HCT116 (cell line): ENCODE results near the gene UQCC5. TPM values are rescaled to one million over a fixed set of nuclear protein-coding genes. Genes with fewer than 3 reads are reported as not detected.

Source experiments
- ATAC-seq: fragments of 200-7000 bp; cut with Tn5 transposase; 2 replicates; pipeline ENCODE4 v1.9.1; 2020; ENCODE audit warnings: mild to moderate bottlenecking, moderate library complexity
- BruUV-seq: library from RNA; stranded (reverse); fragments of 400-500 nt; replicated peaks from 2 replicates; lab custom pipeline; 2021; lab: Mats Ljungman, UMichigan
- CTCF ChIA-PET: fragments of 300-600 bp; sonication (Branson Sonifier 250); formaldehyde crosslinking; loops from one replicate; lab custom pipeline; 2021; ENCODE audit warnings: antibody characterized with exemption; lab: Charles Lee
- POLR2A ChIA-PET: fragments of 300-600, 350-600 bp; sonication (Branson Sonifier 250); formaldehyde crosslinking; loops from one replicate; lab custom pipeline; 2021; ENCODE audit warnings: antibody characterized with exemption; lab: Charles Lee
- RAD21 ChIA-PET, 2 experiments: fragments of 300-600 bp; sonication (Branson Sonifier 250); formaldehyde crosslinking; loops; one replicate each; lab custom pipeline; 2023; ENCODE audit warnings: low total read pairs in 2 of 2; ENCODE audit not compliant: uncharacterized antibody in 2 of 2, unreplicated experiment in 2 of 2, low non-redundant PET in 1 of 2; lab: Charles Lee
- DNase-seq: peaks from one replicate; pipeline ENCODE4 v3.0.0-alpha.2; 2010; ENCODE audit warnings: low read depth, low spot score
- H2AFZ ChIP-seq: fragments of 200-600 bp; shearing (Covaris generic), sonication (generic); 2 replicates; pipeline ENCODE4 v1.6.1; 2017; ENCODE audit warnings: low read depth, mixed run types, mixed read lengths, antibody characterized with exemption, low read length; ENCODE audit not compliant: poor library complexity, severe bottlenecking
- H3K27ac ChIP-seq: 2 replicates; pipeline ENCODE4 v1.5.1; 2012; ENCODE audit warnings: low read depth, low read length
- H3K27me3 ChIP-seq: fragments of 200-600 bp; sonication (generic); 2 replicates; pipeline ENCODE4 v1.6.1; 2016; ENCODE audit warnings: mixed run types, low read length, mixed read lengths; ENCODE audit not compliant: insufficient read depth
- H3K36me3 ChIP-seq, 2 experiments: fragments of 200-500 bp in 1 of 2; fragments of 200-600 bp in 1 of 2; sonication (Bioruptor generic) in 1 of 2; sonication (generic) in 1 of 2; 2 replicates each; pipeline versions ENCODE4 v1.5.1 to v1.6.1; 2014 to 2016; ENCODE audit warnings: low read length in 2 of 2, inconsistent platforms in 1 of 2, mixed read lengths in 1 of 2, mixed run types in 1 of 2; ENCODE audit not compliant: insufficient read depth in 2 of 2, control insufficient read depth in 1 of 2
- H3K4me1 ChIP-seq, 2 experiments: fragments of 200-600 bp in 1 of 2; sonication (generic) in 1 of 2; 2 replicates each; pipeline versions ENCODE4 v1.5.1 to v1.6.1; 2012 to 2017; ENCODE audit warnings: low read length in 2 of 2, inconsistent platforms in 1 of 2, mild to moderate bottlenecking in 1 of 2, mixed read lengths in 1 of 2, mixed run types in 1 of 2, moderate library complexity in 1 of 2; ENCODE audit not compliant: insufficient read depth in 2 of 2, control insufficient read depth in 1 of 2
- H3K4me2 ChIP-seq: fragments of 200-600 bp; sonication (generic); 2 replicates; pipeline ENCODE4 v1.6.1; 2017; ENCODE audit warnings: mixed run types, low read length, mixed read lengths
- H3K4me3 ChIP-seq, 2 experiments: fragments of 200-600 bp in 1 of 2; sonication (generic) in 1 of 2; replicated peaks in 1 of 2; 2 replicates each; pipeline ENCODE4 v1.5.1; 2011 to 2016; ENCODE audit warnings: low read length in 2 of 2, control low read depth in 1 of 2, low read depth in 1 of 2, mild to moderate bottlenecking in 1 of 2, mixed read lengths in 1 of 2, mixed run types in 1 of 2
- H3K79me2 ChIP-seq: fragments of 200-600 bp; sonication (generic); 2 replicates; pipeline ENCODE4 v1.6.1; 2017; ENCODE audit warnings: mild to moderate bottlenecking, mixed run types, low read length, moderate library complexity, mixed read lengths; ENCODE audit not compliant: insufficient read depth
- H3K9ac ChIP-seq: fragments of 200-600 bp; sonication (generic); 2 replicates; pipeline ENCODE4 v1.6.1; 2016; ENCODE audit warnings: low read length, mixed read lengths
- H3K9me2 ChIP-seq: fragments of 200-600 bp; sonication (generic), shearing (Covaris generic); 2 replicates; pipeline ENCODE4 v1.6.1; 2017; ENCODE audit warnings: mixed run types, mild to moderate bottlenecking, moderate library complexity; ENCODE audit not compliant: insufficient read depth
- H3K9me3 ChIP-seq, 2 experiments: fragments of 200-500 bp in 1 of 2; fragments of 200-600 bp in 1 of 2; sonication (Bioruptor generic) in 1 of 2; sonication (generic) in 1 of 2; 2 replicates each; pipeline ENCODE4 v1.6.1; 2014 to 2017; ENCODE audit warnings: low read length in 2 of 2, mixed read lengths in 2 of 2, inconsistent platforms in 1 of 2, low read depth in 1 of 2, mild to moderate bottlenecking in 1 of 2, mixed run types in 1 of 2, moderate library complexity in 1 of 2; ENCODE audit not compliant: control insufficient read depth in 1 of 2, insufficient read depth in 1 of 2
- H4K20me1 ChIP-seq: fragments of 200-600 bp; sonication (generic), shearing (Covaris generic); 2 replicates; pipeline ENCODE4 v1.6.1; 2017; ENCODE audit warnings: mixed run types, mild to moderate bottlenecking, moderate library complexity; ENCODE audit not compliant: insufficient read depth
- CTCF ChIP-seq, 3 experiments: fragments of 200-600 bp in 1 of 3; sonication (generic) in 1 of 3; IDR thresholded peaks in 2 of 3; conservative IDR thresholded peaks in 1 of 3; 2 replicates each; pipeline ENCODE4 v1.5.1; 2012 to 2017; ENCODE audit warnings: low read depth in 2 of 3, low read length in 2 of 3, antibody characterized with exemption in 1 of 3, borderline replicate concordance in 1 of 3, control low read depth in 1 of 3, mild to moderate bottlenecking in 1 of 3, mixed read lengths in 1 of 3, mixed run types in 1 of 3, moderate library complexity in 1 of 3; ENCODE audit not compliant: insufficient read depth in 1 of 3
- EZH2 ChIP-seq: fragments of 200-600 bp; sonication (generic); IDR thresholded peaks from 2 replicates; pipeline ENCODE4 v1.6.1; 2017; ENCODE audit warnings: antibody characterized with exemption, mixed run types
- REST ChIP-seq: IDR thresholded peaks from 2 replicates; pipeline ENCODE4 v1.6.1; 2012; ENCODE audit warnings: low read depth
- SP1 ChIP-seq: IDR thresholded peaks from 2 replicates; pipeline ENCODE4 v1.6.1; 2012; ENCODE audit warnings: low read depth
- YY1 ChIP-seq: IDR thresholded peaks from 2 replicates; pipeline ENCODE4 v1.6.1; 2011; ENCODE audit warnings: low read length, low read depth, moderate library complexity, mild to moderate bottlenecking; ENCODE audit not compliant: insufficient replicate concordance; ENCODE audit errors: extremely low read depth
- ZBTB33 ChIP-seq: IDR thresholded peaks from 2 replicates; pipeline ENCODE4 v1.6.1; 2011; ENCODE audit warnings: mild to moderate bottlenecking, low read length, moderate library complexity; ENCODE audit not compliant: insufficient replicate concordance; ENCODE audit errors: extremely low read depth
- intact Hi-C: fragments of 100-400 bp; cut with micrococcal nuclease; formaldehyde crosslinking; loops from 2 replicates; pipeline ENCODE4 v1.10.0; 2022
- total RNA-seq: library from RNA; stranded (reverse); gene quantifications from one replicate; pipeline ENCODE4 v1.2.1, GENCODE V29; 2021; ENCODE audit not compliant: unreplicated experiment

Gene UQCC5
- total RNA-seq, 1 experiment from 2014 or later: 14.1 TPM

GRCh38 chr3:52536112-52536368 is 365 bp upstream of the UQCC5 start:
- DNase-seq: no peak
- H3K4me2 ChIP-seq: peak overlapping the region; percentile 56
- RAD21 ChIA-PET: no interaction called here
- TF ChIP-seq ZBTB33 (no peak), EZH2 (no peak), SP1 (no peak), YY1 (peak; percentile 17), CTCF (IDR thresholded peaks at IDR 0.05 in 2 of 3, conservative IDR thresholded peaks at IDR 0.05 in 1 of 3; ENCODE audit: borderline replicate concordance in 1 of 3, insufficient read depth in 1 of 3, low read depth in 2 of 3, low read length in 2 of 3) (no peak), REST (no peak)
- 0 out of 2 replicates have a peak overlapping the region, but pooled peaks have one; percentile 1 for H3K9ac ChIP-seq
- H4K20me1 ChIP-seq: no peaks in the 10 kb centered on the region
- H2AFZ ChIP-seq: no peak overlapping the region
- no TSS peak for BruUV-seq
- peaks cover 14 to 41% of the 10 kb centered on the region in 2 experiments; a peak in 3 of 4 replicates for H3K4me1 ChIP-seq
- peaks cover 66% of the 10 kb centered on the region for H3K79me2 ChIP-seq
- H3K9me3 ChIP-seq: no peaks in the 10 kb centered on the region
- CTCF ChIA-PET: interaction anchor here (0.8 kb wide), 1 partner anchor 143 kb away, joined by 3 read pairs; no protein-coding TSS in a partner anchor
- H3K4me3 ChIP-seq: no peak overlapping the region
- intact Hi-C loops: loop anchor here (2.0 kb wide), 1 partner anchor 147 kb away; no protein-coding TSS in a partner anchor
- no peak for ATAC-seq
- POLR2A ChIA-PET: interaction anchor here (0.6 to 1.2 kb wide), 17 partner anchors 9 to 479 kb away, joined by 3 to 13 read pairs (median 4); partner anchors contain the start of gene TNNC1
- peak overlapping the region; percentile 28 for H3K27ac ChIP-seq
- no peaks in the 10 kb centered on the region for H3K27me3 ChIP-seq
- peaks cover 0 to 7% of the 10 kb centered on the region in 2 experiments; a peak in 1 of 4 replicates for H3K36me3 ChIP-seq
- H3K9me2 ChIP-seq: no peaks in the 10 kb centered on the region
